ENCODE data around the gene KCNJ6. TPM values are rescaled to one million over a fixed set of nuclear protein-coding genes. Genes with fewer than 3 reads are reported as not detected.
A peak's percentile ranks its signal among the peaks of the same experiment; 100 is the strongest.

KCNJ6 gene
- total and polyA plus RNA-seq, 9 of the 15 experiments (the other 6 are each of a cell fraction or from before 2014, with no cell fraction given) = 0.06 to 0.21 (median 0.13) TPM; not detected in 1

DNA sequence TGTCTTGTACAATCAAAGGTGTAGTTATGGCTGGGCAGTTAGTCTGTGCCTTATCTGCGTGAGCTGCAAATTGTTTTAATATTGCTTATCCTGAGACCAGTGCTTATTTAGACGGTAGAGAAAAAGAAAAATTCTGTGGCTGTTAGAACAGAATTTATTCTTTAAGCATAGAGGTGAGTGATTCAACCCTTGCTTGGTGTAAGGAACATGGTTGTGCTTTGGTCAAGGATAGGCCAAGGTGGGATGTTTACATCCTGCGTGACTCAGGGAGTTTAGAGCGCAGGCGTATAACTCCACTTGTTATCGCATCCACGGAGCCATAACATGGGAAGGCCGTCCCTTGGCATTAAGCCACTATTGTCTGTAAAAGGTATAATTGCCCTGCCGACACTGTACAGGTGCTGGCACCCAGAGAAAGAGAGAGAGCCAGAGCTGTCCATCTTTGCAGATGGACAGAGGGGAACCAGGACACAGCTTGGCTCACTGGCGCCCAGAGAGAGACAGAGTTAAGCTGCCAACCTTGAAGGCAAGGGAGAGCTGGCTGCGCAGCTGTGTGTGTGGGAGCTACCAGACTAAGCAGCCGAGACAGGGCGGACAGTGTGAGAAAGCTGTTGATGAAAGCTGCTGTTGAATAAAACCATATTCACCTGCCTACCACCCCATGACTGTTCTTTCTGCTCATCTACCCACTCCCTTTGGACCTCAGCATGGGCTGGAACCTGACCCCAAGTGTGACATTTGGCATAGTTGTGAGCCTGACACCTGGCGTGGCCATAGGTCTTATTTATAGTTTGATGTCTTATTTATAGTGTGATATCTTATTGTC lies 349.3 kb downstream of the KCNJ6 start (continued):
- TF ChIP-seq, protein P1, sequence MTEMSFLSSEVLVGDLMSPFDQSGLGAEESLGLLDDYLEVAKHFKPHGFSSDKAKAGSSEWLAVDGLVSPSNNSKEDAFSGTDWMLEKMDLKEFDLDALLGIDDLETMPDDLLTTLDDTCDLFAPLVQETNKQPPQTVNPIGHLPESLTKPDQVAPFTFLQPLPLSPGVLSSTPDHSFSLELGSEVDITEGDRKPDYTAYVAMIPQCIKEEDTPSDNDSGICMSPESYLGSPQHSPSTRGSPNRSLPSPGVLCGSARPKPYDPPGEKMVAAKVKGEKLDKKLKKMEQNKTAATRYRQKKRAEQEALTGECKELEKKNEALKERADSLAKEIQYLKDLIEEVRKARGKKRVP (CRISPR knock-in tag; IDR thresholded peaks at IDR 0.05) = peak; percentile 74
- TF ChIP-seq CBX5 (IDR thresholded peaks at IDR 0.05; ENCODE audit: borderline replicate concordance, low read depth) (no peak), ELF1 (tag; IDR thresholded peaks at IDR 0.05) (no peak), HDAC8 (tag; IDR thresholded peaks at IDR 0.05) (peak; percentile 97), NR1H2 (CRISPR knock-in tag; IDR thresholded peaks at IDR 0.05) (no peak), KLF13 (tag; IDR thresholded peaks at IDR 0.05; ENCODE audit: borderline replicate concordance, low read depth) (peak; percentile 83), TBL1XR1 (IDR thresholded peaks at IDR 0.05; ENCODE audit: low read length in 2 of 2) (no peak; a peak in 1 of 4 replicates), SP2 (IDR thresholded peaks at IDR 0.05; ENCODE audit: extremely low read depth, low read depth, low read length, poor library complexity, severe bottlenecking) (no peak), CBX2 (IDR thresholded peaks at IDR 0.05; ENCODE audit: insufficient read depth, low read length, poor library complexity, severe bottlenecking) (no peak), GATAD2A (IDR thresholded peaks at IDR 0.05) (peak; percentile 87; the same call in 1 of the 2 replicates), SRSF9 (IDR thresholded peaks at IDR 0.05; ENCODE audit: borderline replicate concordance, low read depth, low read length) (no peak), PHB (CRISPR knock-in tag; IDR thresholded peaks at IDR 0.05) (peak; percentile 34; the same call in 1 of the 2 replicates)
- TF ChIP-seq, protein P2, sequence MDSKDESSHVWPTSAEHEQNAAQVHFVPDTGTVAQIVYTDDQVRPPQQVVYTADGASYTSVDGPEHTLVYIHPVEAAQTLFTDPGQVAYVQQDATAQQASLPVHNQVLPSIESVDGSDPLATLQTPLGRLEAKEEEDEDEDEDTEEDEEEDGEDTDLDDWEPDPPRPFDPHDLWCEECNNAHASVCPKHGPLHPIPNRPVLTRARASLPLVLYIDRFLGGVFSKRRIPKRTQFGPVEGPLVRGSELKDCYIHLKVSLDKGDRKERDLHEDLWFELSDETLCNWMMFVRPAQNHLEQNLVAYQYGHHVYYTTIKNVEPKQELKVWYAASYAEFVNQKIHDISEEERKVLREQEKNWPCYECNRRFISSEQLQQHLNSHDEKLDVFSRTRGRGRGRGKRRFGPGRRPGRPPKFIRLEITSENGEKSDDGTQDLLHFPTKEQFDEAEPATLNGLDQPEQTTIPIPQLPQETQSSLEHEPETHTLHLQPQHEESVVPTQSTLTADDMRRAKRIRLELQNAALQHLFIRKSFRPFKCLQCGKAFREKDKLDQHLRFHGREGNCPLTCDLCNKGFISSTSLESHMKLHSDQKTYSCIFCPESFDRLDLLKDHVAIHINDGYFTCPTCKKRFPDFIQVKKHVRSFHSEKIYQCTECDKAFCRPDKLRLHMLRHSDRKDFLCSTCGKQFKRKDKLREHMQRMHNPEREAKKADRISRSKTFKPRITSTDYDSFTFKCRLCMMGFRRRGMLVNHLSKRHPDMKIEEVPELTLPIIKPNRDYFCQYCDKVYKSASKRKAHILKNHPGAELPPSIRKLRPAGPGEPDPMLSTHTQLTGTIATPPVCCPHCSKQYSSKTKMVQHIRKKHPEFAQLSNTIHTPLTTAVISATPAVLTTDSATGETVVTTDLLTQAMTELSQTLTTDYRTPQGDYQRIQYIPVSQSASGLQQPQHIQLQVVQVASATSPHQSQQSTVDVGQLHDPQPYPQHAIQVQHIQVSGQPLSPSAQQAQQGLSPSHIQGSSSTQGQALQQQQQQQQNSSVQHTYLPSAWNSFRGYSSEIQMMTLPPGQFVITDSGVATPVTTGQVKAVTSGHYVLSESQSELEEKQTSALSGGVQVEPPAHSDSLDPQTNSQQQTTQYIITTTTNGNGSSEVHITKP (IDR thresholded peaks at IDR 0.05; ENCODE audit: partially characterized antibody) = no peak
- TF ChIP-seq, protein P3, sequence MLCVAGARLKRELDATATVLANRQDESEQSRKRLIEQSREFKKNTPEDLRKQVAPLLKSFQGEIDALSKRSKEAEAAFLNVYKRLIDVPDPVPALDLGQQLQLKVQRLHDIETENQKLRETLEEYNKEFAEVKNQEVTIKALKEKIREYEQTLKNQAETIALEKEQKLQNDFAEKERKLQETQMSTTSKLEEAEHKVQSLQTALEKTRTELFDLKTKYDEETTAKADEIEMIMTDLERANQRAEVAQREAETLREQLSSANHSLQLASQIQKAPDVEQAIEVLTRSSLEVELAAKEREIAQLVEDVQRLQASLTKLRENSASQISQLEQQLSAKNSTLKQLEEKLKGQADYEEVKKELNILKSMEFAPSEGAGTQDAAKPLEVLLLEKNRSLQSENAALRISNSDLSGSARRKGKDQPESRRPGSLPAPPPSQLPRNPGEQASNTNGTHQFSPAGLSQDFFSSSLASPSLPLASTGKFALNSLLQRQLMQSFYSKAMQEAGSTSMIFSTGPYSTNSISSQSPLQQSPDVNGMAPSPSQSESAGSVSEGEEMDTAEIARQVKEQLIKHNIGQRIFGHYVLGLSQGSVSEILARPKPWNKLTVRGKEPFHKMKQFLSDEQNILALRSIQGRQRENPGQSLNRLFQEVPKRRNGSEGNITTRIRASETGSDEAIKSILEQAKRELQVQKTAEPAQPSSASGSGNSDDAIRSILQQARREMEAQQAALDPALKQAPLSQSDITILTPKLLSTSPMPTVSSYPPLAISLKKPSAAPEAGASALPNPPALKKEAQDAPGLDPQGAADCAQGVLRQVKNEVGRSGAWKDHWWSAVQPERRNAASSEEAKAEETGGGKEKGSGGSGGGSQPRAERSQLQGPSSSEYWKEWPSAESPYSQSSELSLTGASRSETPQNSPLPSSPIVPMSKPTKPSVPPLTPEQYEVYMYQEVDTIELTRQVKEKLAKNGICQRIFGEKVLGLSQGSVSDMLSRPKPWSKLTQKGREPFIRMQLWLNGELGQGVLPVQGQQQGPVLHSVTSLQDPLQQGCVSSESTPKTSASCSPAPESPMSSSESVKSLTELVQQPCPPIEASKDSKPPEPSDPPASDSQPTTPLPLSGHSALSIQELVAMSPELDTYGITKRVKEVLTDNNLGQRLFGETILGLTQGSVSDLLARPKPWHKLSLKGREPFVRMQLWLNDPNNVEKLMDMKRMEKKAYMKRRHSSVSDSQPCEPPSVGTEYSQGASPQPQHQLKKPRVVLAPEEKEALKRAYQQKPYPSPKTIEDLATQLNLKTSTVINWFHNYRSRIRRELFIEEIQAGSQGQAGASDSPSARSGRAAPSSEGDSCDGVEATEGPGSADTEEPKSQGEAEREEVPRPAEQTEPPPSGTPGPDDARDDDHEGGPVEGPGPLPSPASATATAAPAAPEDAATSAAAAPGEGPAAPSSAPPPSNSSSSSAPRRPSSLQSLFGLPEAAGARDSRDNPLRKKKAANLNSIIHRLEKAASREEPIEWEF (CRISPR knock-in tag; IDR thresholded peaks at IDR 0.05) = peak; percentile 98
- TF ChIP-seq, protein P4, sequence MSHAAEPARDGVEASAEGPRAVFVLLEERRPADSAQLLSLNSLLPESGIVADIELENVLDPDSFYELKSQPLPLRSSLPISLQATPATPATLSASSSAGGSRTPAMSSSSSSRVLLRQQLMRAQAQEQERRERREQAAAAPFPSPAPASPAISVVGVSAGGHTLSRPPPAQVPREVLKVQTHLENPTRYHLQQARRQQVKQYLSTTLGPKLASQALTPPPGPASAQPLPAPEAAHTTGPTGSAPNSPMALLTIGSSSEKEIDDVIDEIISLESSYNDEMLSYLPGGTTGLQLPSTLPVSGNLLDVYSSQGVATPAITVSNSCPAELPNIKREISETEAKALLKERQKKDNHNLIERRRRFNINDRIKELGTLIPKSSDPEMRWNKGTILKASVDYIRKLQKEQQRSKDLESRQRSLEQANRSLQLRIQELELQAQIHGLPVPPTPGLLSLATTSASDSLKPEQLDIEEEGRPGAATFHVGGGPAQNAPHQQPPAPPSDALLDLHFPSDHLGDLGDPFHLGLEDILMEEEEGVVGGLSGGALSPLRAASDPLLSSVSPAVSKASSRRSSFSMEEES (CRISPR knock-in tag; IDR thresholded peaks at IDR 0.05) = no peak

Measured in K562 (cell line).